Measurements from ENCODE around the gene MFNG. TPM values are rescaled to one million over a fixed set of nuclear protein-coding genes. Genes with fewer than 3 reads are reported as not detected.

Gene MFNG
- total RNA-seq, 1 experiment from 2014 or later, result 3.3 TPM

- H4K20me1 ChIP-seq (ENCODE audit: control insufficient read depth, insufficient read depth, insufficient read length), result no peaks in the 10 kb centered on the region
- H3K4me3 Mint-ChIP-seq, result no peak overlapping the region
- no peaks in the 10 kb centered on the region for H3K79me2 ChIP-seq (ENCODE audit: insufficient read depth, low read length)
- TF ChIP-seq CTCF (conservative IDR thresholded peaks at IDR 0.05), result no peak
- no peak overlapping the region for H3K14ac ChIP-seq (ENCODE audit: insufficient read depth, low read length)
- H3K18ac ChIP-seq (ENCODE audit: insufficient read length, low read depth, low read length), result no peak overlapping the region
- no peak overlapping the region for H3K4me2 ChIP-seq (ENCODE audit: insufficient read depth, insufficient read length, low read length)
- peaks cover 41% of the 10 kb centered on the region for H3K27me3 Mint-ChIP-seq (ENCODE audit: low read depth)
- no peak for DNase-seq
- H2AFZ ChIP-seq (ENCODE audit: low read length), result no peak overlapping the region
- no peak overlapping the region for H2BK120ac ChIP-seq (ENCODE audit: low read depth, low read length, poor library complexity, severe bottlenecking)
- 0 out of 5 replicates have a peak, but pooled peaks cover 0 to 4% of the 10 kb centered on the region in 2 experiments for H3K9me3 Mint-ChIP-seq
- H3K79me1 ChIP-seq (ENCODE audit: insufficient read depth, low read depth, low read length, poor library complexity, severe bottlenecking), result no peaks in the 10 kb centered on the region
- H3K4ac ChIP-seq (ENCODE audit: low read depth, low read length), result no peak overlapping the region
- H3K23me2 ChIP-seq (ENCODE audit: insufficient read length, low read depth, low read length, poor library complexity, severe bottlenecking), result no peaks in the 10 kb centered on the region
- no peak overlapping the region for H2BK15ac ChIP-seq (ENCODE audit: low read depth, low read length)
- no peaks in the 10 kb centered on the region for H3K36me3 Mint-ChIP-seq (ENCODE audit: insufficient read depth in 1 of 3, low read depth in 3 of 3)
- no peak overlapping the region for H3K9ac ChIP-seq (ENCODE audit: extremely low read depth, insufficient read length, low read length)
- no peak overlapping the region for H2BK5ac ChIP-seq (ENCODE audit: insufficient read length, low read length)
- no CpG with 5 or more reads among the region's 11 CpGs for WGBS (ENCODE audit: extremely low coverage, insufficient read length, low lambda C conversion rate)
- H4K5ac ChIP-seq (ENCODE audit: insufficient read length, low read depth, low read length), result no peak overlapping the region
- H3K4me1 Mint-ChIP-seq, result peaks cover 17 to 19% of the 10 kb centered on the region in 2 experiments
- H3K27me3 ChIP-seq (ENCODE audit: insufficient read depth, low read length), result no peaks in the 10 kb centered on the region; the same call in 1 of the 2 replicates
- no peak overlapping the region for H4K91ac ChIP-seq (ENCODE audit: insufficient read length, low read depth, low read length)
- no peak overlapping the region for H2BK12ac ChIP-seq (ENCODE audit: insufficient read length, low read depth, low read length)
- H4K8ac ChIP-seq (replicated peaks; ENCODE audit: insufficient read length, low read depth, low read length), result no peak overlapping the region
- H3K23ac ChIP-seq (ENCODE audit: insufficient read length, low read depth, low read length), result no peak overlapping the region
- H3K4me1 ChIP-seq (ENCODE audit: insufficient read depth, low read length), result no peaks in the 10 kb centered on the region
- no peak overlapping the region for H3K27ac ChIP-seq (ENCODE audit: insufficient read length, low read depth, low read length)
- no peak overlapping the region for H3T11ph ChIP-seq (ENCODE audit: low read length)
- no peak overlapping the region for H2BK20ac ChIP-seq (ENCODE audit: low read depth, low read length, poor library complexity, severe bottlenecking)
- no peaks in the 10 kb centered on the region for H3K9me3 ChIP-seq (ENCODE audit: control insufficient read depth, low read depth, low read length)
- no peak overlapping the region for H2AK5ac ChIP-seq (ENCODE audit: insufficient read length, low read length)
- H3K56ac ChIP-seq (ENCODE audit: insufficient read length, low read depth, low read length), result no peak overlapping the region
- H3K27ac Mint-ChIP-seq, result no peak overlapping the region
Measured at GRCh38 chr22:37433786-37434185, 52.4 kb downstream of the MFNG start.

Measured in H9 (cell line).